GM21360 (cell line): Measurements from ENCODE around the gene RANBP6.

Source experiments
- ATAC-seq: cut with Tn5 transposase; IDR thresholded peaks from one replicate; pipeline ENCODE4 v1.9.1; 2021; ENCODE audit warnings: mild to moderate bottlenecking, moderate library complexity; ENCODE audit not compliant: unreplicated experiment

The RANBP6 gene

DNA sequence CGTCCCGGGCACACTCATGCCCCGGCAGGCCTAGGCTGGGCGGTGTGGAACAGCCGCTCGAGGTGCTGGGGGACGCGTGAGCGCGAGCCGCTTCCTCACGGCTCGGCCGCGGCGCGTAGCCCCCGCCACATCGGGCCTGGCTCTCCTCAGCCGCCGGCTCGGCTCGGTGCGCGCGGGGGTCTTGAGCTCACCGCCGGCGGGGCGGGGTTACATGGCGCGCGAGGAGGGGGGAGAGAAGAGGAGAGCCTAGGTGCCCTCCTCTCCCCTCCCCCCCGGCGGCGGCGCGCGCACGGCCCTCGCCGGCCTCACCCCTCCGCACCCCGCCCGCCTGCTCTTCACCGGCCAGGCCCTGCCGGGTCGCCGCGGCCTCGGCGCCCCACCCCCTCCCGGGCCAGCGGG, 7.7 kb downstream of the RANBP6 start:
- ATAC-seq = peak; percentile 39

DNA sequence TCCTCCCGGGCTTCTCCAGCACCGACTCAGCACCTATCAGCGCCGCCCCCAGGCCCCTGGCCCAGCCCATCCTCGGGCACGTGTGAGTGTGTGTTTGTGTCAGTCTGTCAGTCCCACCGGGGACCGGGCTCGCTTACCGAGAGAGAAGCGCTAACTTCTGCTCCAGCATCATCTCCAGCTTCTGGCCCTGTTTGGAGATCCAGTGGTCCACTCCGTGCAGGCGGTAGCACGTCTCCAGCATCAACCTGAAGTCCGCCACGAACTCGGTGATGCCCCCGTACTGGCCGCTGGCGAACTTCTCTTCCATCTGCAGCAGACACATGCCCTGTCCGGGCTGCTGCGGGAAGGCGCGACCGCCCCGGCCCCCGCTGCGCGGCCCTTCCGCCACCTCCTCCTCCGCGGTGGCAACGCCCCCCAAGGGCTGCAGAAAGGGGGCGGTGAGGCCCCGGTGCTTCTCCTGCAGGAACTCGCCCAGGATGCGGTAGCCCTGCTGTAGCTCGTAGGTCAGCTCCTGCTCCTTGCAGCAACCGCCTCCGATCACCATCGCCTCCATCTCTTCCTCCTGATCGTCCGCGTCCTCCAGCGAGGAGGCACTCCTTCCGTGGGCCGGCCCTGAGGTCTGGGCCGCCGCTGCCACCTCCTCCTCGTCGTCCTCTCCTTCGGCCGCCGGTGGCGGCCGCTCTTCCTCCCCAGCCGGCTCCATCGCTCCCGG, 8.2 kb downstream of the RANBP6 start:
- ATAC-seq = peak; percentile 78

DNA sequence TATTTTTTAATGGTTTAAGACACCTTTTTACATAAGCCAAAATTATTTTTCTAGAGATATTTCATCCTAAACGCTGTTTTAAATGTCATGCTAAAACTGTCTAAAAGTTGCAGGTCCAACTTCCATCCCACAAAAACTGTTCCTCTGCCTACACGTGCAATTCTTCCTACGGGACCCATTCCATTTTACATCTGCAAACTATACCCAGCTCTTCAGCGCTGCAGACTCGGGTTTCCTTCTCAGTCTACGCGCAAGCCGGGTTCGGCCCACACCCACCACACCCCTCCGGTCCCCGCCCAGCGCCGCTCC, 8.7 kb downstream of the RANBP6 start:
- no peak for ATAC-seq

DNA sequence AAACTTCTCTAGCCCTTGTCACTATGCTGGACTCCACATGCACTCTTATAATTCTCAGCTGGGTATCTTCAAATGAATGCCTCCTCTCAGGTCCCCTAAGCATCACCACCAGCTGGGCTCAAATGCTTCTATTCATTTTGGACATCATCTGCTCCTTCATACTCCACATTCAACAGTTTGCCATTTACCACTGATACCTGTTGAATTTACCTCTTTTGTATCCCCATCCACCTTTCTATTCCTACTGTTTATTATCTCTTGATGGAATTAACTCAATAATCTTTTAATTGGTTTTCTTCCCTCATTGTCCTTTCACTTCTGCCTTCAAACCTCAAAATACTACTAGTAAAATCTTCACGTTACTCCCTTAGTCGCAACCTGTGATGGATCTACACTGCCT, 14.5 kb downstream of the RANBP6 start:
- no peak for ATAC-seq

DNA sequence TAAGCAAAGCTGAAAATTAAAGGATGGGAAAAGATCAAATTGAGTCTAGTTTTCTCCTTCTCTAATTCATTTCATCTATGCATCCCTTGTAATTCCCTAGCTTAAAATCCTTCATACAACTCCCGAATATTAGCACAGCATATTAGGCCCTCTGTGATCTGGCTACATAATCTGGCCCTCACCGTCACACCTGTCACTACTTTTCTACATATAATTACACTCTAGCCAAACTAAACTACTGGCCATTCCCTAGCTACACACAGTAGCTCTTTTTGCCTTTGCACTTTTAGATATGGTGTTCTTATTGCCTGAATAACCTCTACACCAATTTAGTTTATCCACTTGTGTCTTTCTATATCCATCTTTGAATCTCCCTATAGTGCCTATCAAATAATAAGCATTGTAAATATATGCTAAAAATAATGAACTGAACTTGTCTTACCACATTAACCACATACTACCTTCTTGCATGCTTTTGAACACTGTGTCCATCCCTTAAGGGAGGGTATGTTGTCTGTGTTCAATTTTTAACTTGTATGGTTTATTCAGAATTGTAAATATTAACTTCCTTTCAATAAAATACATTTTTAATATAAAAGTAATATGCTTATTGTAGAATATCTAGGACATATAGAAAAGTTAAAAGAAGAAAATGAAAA, 15.9 kb downstream of the RANBP6 start:
- ATAC-seq = no peak

DNA sequence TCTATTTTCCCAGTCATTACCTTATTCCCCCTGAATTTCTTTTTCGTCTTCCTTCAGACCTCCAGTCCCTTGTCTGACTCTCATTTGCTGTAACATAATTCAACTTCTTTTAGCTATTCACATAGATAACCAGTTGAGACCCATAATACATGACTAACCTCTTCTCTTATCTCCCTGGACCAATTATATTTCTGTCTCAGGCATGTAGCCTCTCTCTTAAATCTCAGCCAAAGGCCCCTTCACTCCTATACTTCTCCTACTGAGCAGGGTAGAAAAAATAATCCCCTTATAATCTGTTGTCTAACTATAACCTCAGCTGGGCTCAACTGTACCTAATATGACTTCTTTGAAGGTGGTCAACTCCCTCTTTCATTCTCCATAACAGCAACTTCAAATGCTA, 20.9 kb downstream of the RANBP6 start:
- no peak for ATAC-seq

DNA sequence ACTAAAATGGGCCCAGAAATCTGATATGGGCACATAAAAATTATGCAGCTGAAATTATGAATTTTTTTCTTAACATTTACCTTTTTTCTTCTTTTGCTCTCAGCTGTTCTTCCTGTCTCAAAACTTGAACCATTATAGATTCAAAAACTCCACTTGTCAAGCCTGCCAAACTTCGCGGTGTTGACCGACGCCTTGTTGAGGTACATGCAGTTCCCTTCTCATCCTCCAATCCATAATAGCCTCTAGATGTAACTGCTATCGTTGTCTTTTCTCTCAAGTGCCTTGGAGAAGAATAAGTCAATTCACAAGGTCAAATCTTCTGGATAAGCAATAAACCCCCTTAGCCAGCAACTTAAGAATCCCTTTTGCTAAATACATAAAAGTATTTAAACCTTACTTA, 27.2 kb downstream of the RANBP6 start:
- ATAC-seq = no peak

DNA sequence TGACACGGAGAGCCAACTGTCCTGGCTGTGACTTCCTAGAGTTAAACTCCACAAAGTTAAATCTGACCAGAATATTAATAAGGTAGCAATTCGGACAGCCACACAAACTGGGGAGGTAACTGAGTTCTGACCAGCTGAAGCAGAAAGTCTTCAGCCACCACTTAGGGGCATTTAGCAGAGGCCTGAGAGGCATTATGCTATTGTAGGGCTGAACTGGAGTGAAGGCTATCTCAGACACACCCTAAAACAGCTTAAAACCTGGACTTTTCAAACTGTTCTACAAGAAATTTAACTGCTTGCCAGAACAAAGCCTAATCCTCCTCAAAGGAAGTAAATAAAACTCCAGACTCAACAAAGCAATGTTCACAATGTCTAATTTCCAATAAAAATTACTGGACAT, 32.4 kb downstream of the RANBP6 start:
- ATAC-seq = no peak

DNA sequence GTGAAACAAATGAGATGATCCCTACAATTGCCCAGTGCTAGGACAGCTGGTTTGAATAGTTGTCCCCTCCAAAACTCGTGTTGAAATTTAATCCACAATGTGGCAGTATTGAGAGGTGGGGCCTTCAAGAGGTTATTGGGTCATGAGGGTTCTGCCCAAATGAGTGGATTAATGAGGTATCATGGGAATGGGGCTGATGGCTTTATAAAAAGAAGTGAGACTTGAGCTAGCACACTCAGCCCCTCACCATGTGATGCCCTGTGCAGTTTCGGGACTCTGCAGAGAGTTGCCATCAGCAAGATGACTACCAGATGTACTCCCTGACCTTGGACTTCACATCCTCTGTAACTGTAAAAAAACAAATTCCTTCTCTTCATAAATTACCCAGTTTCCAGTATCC, 33.1 kb downstream of the RANBP6 start:
- ATAC-seq = no peak

DNA sequence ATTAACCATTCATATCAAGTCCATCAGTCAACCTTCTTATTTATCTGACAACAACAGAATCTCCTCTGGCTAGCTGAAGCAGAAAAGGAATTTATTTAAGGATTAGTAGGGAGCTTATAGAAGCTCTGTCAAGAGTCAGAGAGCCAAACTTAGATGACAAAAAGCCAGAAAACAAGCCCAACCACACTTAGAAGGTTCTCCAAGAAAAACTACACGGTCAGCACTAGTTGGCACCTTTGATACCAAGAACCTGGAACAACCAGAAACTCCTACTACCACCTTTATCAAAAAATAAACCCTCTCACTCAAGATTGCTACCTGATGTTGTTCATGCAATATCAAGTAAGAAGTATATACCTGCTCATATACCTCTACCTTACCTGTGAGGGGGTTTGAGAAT, 36.9 kb downstream of the RANBP6 start:
- no peak for ATAC-seq

DNA sequence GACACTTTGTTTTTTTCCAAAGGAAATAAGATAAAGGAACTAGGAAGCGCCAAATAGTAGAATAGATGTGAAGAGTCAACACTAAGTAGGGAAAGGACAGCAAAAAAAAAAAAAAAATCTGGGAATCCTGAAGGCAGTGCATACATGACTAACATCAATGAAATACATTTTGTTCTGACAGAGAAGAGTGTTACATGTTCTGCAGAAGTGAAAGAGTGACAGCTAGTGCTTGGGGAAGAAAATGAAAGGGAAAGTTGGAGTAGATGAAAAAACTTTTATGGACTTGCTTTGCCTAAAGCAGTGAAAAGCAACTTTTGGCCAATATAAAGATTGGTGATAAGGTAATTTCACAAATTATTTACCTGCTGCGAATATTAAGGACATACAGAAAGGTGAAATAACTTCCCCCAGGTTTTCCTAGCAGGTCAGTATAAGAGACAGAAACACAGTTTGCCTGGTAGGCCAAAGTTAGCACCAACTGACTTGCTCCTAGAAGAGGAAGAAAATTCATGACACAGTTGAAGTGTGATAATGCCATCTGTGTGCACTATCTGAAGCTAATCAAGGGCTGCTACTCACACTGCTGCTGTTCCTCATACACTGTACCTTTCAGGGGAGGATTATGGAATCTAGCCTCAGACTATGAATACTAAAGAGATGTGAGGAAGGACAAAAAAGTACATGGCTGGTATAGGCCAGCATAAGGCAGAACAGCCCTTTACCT, 38.6 kb downstream of the RANBP6 start:
- ATAC-seq = peak; percentile 74

DNA sequence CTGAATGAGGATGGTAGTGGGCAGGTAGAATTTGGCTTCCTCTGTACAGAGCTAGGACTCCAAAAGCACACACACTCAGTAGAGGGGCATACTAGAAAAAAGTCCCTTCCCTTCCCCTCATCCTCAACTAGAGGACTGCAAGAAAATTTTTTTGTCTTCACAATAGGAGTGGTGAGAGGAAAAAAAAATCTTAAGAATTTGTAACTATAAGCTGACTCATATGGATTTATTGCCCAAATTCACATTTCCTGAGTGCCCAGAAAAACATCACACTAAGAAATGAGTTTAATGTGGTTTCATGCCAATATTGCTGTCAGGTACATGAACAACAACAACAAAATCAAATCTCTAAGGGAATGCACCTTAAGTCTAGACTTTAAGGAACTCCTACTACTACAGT, 43.7 kb downstream of the RANBP6 start:
- ATAC-seq = no peak
